GM18873 (cell line): ENCODE measurements around the gene TESPA1.
"Not testable (repeated sequence)": the region's sequence is repeated elsewhere in the genome, so short reads cannot be mapped to it uniquely, and the experiment has no call there.

Experiments used
- ATAC-seq: cut with Tn5 transposase; IDR thresholded peaks from one replicate; pipeline ENCODE4 v1.9.1; 2021; ENCODE audit warnings: mild to moderate bottlenecking, moderate library complexity, moderate number of reproducible peaks; ENCODE audit not compliant: unreplicated experiment, low FRiP score

Gene TESPA1

DNA sequence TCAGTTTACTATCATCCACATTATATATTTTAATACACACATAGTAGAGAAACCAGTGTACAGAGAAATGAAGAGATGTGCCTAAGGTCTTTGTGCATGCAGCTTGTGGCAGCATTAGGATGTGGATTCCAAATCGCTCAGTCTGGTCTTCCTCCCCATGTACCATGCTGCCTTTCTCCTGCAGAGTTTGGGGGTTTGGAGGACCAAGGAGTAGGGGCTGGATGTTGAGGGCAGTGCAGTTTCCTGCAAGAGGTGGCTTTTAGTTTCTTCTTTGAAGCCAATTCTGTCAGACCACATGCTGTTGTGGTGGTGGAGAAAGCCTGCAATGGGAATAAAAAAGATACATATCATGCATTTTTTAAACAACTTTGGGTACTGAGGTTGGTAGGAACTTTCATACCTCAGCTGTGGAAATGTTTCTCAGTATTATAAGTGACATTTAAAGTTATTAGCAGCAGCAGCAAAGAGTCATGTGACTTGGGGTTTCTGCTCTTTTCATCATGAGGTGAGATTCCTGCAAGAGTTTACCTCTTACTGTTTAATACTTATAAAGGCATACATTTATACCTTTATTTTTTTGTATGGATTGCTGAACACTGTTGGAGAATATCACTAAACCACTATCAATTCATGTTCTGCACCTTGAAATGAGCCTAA, 34.4 kb downstream of the TESPA1 start:
- no peak for ATAC-seq

DNA sequence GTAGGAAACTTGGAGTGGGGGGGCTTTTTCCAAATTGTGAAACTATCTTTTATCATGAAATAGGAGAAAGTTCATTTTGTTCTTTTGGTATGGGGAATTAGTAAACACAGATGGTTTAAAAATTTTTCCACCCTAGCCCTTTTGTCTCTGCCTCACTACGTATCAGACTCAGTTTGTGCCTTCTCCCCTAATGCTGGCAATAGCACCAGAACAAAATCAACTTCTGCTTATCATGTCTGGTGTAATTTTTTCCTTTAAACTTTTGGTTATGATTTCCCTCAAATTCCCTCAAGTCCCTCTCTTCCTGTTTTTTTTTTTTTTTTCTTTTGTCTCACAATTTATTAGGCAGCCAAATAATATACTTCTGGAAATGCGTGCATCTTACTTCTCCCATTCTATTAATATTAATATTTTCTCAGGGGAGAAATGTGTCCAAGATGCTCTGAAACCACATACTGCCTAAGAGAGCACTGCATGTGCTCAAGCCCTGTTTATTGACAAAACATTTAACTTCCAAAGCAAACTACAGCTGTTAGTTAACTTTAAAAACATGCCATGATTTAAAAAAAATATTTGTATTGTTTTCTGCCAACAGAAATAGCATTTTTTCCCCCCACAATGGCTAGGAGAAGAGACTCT, 35.4 kb downstream of the TESPA1 start:
- no peak for ATAC-seq

DNA sequence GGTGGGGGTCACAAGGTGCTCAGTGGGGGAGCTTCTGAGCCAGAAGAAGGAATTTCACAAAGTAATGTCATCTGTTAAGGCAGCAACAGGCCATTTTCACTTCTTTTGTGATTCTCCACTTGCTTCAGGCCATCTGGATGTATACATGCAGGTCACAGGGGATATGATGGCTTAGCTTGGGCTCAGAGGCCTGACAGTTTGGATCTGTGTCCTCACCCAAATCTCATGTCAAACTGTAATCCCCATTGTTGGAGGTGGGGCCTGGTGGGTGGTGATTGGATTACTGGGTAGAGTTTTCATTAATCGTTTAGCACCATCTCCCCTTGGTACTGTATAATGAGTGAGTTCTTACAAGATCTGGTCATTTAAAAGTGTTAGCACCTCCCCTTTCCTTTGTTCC, 36.4 kb downstream of the TESPA1 start:
- no peak for ATAC-seq

DNA sequence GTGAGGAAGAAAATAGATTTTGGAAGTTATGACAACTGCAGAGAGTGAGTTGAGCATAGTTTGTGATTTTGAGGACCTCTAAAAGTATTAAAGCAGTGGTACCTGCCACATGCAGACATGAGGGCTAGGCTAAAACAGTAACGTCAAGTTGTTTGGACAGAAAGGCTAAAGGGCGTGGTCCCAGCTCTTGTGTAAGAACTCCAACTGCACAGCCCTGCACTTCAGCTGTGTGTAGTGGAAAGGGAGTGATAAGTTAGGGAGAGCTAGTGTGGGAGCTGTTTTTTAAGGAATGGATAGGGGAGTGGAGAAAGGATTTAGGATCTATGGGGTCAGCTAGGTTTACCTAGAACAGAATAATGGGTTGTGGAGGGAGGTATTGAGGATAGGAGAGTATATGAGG, 39.5 kb downstream of the TESPA1 start:
- ATAC-seq: no peak

DNA sequence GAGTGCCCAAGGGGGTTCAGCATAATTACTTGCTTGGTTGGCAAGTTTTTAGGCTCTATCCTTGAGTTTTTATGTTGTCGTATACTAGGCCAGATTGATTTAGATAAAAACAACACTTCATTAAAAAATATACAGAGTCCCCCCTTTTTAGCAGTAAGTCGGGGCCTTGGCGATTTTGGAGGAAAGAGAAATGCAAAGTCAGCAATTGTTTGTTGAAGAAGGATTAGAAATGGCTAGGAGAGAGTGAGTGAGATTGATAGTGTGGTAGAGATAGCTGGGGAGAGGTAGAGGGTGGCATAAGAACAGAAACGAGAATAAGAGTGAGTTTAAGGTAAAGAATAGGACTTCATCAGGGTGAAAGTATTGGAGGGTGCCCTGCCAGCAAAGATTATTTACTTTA, 41.3 kb downstream of the TESPA1 start:
- ATAC-seq: not testable (repeated sequence)

DNA sequence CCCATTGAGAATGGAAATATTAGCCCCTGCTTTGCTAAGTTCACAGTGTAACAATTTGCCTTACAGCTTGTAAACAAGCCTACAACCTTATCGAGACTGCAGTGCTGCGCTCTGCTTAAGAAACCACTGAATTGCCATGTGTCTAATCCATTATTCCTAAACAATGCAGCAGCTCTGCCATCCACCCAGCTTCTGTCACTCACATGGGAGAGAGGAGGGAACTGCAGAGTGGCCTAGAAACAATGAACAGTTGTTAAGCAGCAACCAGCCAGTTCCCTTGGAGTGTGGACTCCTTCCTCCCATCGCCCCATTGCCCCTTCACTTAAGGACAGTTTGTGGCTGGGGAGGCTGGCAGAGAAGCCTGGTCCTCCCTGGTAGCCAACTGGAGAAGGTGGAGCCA, 42.9 kb downstream of the TESPA1 start:
- no peak for ATAC-seq

DNA sequence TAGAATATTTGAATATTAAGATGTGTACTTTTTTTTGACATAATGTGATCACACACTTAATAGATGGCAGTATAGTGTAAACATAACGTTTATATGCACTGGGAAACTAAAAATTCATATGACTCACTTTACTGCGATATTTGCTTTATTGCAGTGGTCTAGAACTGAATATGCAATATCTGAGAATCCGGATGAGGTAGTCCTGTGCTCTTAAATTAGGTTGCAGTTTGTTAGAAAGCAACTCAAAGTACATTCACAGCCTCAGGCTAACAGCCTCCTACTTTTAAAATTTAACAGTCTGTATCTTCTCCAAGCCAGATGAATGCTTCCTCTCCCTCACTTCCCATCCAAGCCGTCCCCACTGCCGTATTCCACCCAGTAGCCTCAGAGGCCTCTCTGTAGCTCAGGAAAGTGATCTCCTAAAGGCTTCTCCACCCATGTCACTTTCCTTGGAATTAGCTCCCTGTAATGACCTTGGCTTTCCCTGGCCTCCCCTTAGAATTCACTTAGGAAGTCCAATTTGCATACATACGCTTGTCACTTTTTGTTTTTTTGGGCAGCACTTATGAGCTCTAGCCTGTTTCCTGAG, 43.7 kb downstream of the TESPA1 start:
- no peak for ATAC-seq

DNA sequence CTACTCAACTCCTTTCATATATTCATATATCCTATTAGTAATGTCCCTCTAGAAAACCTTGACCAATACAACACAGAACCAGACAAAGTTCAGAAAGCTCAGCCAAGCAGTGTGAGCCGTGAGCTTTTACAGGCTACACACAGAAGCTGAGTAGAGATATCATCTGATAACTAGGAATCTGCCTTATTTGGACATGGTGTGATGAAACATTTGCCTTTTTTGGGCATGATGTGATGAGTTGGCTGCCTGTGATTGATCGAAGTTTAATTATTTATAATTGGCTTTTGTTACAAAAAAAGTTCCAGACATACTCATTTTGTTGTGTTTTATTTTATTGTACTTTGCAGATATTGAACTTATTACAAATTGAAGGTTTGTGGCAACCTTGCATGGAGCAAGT, 46.6 kb downstream of the TESPA1 start:
- ATAC-seq: no peak

DNA sequence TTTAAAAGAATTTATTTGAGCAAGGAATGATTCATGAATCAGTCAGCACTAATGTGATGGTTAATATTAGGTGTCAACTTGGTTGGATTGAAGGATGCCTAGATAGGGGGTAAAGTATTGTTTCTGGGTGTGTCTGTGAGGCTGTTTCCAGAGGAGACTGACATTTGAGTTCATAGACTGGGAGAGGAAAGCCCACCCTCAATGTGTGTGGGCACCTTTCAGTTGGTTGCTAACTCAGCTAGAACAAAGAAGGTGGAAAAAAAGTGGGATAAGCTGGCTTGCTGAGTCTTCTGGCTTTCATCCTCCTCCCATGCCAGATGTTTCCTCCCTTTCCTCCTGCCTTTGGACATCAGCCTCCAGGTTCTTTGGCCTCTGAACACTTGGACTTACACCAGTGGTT, 47.2 kb downstream of the TESPA1 start:
- no peak for ATAC-seq

DNA sequence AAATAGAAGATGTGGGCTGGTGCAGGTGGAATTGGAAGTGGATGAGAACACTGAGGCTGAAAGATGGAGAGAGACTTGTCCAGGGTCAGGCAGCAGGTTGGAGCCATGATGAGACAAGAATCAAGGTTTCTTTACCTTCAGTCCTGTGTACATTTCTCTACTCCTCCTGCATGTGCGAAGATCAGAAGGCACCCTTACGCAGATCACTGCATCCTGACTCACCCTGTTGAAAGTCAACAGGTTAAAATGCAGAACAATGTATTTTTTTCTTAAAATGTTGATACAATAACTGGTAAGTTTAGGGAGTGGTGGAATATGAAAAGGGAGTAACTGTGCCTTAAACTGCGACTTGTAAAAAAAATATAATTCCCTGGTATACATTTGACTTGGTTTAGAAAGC, 47.8 kb downstream of the TESPA1 start:
- no peak for ATAC-seq

DNA sequence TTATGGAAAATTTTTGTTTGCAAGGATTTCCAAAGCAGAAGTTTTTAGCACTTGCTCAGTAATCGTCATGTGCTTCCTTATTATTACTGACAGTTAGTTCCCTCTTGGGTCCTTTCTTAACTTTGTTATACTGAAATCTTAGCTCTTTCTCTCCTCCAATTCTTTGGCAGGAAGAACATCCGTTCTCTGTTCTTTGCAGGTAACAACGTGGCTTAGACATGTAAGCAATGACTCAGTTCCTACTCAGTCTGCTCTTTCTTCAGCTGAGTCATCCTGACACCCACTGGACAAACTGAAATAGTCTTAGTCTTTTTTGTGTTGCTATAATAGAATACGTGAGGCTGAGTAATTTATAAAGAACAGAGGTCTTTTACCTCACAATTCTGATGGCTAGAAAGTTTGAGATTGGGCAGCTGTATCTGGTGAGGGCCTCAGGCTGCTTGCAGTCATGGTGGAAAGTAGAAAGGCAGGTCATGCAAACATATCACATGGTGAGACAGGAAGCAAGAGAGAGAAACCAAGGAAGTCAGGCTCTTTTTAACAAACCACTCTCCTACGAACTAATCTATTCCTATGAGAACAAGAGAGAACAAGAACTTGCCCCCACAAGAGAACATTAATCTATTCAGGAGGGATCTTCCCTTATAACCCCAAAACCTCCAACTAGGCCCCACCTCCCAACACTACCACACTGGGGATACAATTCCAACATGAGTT, 49.2 kb downstream of the TESPA1 start:
- ATAC-seq: peak; percentile 97

DNA sequence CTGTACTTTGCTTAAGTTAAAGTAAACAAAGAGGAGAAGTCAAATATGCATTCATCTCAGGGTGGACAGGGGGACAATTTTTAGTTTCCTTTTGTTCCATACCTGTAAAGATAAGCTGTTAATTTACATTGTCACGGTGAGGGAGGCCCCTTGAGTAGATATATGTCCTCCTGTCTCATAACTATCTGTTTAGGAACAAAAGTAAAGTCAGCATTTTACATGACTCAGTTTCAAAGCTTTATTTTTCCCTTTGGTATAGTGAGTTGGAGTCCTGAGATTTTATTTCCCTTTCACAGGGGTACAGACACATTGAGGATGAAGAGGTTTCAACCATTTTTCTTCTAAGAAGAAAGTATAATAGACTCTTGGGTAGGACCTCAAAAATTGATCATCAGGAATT, 50.1 kb downstream of the TESPA1 start:
- ATAC-seq: no peak

DNA sequence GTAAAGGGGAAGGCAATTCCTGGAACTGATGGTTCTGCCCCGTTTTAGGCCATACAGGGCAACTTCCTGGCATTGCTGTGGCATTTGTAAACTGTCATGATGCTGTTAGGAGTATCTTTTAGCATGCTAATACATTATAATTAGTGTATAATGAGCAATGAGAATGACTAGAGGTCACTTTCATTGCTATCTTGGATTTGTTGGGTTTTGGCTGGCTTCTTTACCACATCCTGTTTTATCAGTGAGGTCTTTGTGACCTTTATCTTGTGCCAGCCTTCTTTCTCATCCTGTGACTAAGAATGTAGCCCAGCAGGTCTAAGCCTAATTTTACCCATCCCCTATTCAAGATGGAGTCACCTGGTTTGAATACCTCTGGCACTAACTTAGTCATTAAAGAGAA, 51.2 kb downstream of the TESPA1 start:
- ATAC-seq: peak; percentile 40

DNA sequence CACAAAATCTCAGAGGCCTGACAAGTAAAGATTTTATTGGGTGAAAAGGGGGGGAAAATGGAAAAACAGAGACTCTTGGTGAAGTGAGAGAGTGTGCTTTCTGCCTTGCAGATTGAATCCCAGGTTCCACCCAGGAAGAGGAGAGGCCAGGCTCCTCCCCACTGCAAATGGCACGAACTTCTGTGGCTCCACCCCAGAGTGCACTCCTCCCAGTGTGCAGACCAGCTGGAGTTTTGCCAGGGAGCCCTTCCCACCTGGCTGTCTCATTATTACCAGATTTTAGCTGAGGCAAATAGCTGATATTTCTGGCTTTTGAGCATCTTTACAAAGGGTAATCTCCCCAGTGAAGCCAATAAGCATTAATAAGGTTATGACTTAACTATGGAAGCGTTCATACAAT, 51.9 kb downstream of the TESPA1 start:
- no peak for ATAC-seq

DNA sequence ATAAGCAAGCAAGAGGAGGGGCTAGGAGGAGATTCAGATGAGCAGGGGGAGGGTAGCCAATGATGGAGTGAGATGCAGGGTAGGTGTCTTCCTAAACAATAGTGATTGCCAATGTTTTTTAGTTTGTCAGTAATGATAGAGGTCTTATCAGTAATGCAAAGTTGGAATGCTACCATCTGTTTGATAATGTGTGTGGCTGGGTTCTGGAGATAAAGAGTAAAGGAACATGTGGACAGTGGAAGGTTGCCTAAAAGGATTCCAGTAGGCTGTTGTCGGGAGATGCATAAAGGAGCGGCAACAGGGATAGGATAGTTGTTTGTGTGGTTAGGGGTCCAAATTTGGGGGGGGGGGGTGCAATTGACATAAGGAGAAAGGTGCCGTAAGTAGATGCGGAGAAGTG, 52.5 kb downstream of the TESPA1 start:
- ATAC-seq: no peak

DNA sequence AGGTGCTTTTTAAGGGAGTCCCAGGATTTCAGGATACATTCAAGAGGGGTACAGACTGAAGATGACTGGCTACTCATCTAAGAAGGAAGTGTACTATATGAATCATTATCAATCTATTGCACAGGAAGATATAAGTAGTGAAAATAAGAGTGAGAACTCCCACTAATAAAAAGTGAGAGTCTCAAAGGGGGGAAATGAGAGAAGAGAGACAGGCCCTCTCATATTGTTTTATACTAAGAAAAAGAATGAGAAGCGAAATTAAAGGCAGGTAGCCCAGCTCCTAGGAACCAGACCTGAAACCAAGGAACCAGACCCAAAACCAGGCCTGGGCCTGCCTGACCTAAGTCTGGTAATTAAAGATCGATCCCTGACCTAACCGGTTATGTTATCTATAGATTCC, 54.6 kb downstream of the TESPA1 start:
- no peak for ATAC-seq

DNA sequence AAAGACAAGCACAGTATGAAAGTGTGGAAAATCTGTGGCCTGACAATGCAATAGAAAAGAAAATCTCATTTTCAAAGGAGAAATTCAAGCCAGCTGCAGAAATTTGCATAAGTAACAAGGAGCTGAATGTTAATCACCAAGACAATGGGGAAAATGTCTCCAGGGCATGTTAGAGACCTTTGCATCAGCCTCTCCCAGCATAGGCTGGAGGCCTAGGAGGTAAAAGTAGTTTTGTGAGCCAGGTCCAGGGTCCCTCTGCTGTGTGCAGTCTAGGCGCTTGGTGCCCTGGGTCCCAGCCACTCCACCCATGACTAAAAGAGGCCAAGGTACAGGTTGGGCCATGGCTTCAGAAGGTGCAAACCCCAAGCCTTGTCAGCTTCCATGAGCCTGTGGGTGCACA, 58.3 kb downstream of the TESPA1 start:
- no peak for ATAC-seq

DNA sequence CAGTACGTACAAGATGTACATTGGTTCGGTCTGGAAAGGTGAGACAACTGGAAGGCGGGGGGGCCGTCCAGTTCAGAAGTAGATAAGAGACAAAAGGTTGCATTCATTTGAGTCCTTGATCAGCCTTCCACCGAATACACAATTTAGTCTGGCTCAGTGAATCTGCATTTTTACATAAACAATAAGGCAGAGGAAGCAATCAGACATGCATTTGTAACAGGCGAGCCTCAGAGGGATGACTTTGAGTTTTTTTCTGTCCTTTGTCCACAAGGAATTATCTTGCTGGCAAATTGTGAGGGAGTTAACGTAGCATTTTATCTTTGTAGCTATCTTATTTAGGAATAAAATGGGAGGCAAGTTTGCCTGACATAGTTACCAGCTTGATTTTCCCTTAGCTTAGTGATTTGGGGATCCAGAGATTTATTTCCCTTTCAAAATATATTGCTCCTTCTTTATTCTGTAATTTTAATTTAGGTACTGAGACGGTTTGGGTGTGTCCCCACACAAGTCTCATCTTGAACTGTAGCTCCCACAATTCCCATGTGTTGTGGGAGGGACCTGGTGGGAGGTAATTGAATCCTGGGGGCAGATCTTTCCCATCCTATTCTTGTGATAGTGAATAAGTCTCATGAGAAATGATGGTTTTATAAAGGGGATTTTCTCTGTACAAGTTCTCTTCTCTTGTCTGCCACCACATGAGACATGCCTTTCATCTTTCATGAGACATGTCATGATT, 59.4 kb downstream of the TESPA1 start:
- ATAC-seq: no peak

DNA sequence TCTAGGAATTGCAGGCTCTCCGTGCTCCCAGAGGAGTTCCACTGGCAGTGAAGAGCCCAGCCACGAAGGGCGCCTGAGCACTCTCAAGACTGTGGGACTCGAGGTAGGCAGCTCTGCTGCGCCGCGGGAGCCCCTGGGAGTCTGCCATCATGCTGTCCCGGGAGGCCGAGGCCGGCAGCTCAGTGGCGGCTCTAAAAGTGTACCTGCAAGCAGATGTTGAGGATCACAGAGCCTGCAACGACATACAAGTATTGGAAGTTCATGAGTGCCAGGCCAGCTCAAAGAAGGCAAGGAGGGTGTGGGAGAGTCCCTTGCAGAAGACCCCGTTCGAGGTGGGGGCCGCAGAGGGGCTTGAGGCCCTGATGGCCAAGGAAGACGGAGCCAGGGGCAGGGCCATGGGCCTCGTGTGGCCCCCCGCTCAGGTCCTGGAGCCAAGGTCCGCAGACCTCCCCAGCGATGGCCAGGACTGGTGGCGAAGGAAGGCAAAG, 67.5 kb downstream of the TESPA1 start:
- ATAC-seq: no peak
